PFSK-1 (cell line): Measurements from ENCODE around the gene PRDM11.

Experiments used
- FOXP2 ChIP-seq: optimal IDR thresholded peaks from 2 replicates; pipeline ENCODE3; 2011; ENCODE audit warnings: borderline replicate concordance, control low read depth, inconsistent platforms; ENCODE audit not compliant: insufficient read depth; ENCODE audit errors: extremely low read length, extremely low read depth
- POLR2AphosphoS5 ChIP-seq: IDR thresholded peaks from 2 replicates; pipeline ENCODE4 v1.6.1; 2012; ENCODE audit warnings: low read depth, mild to moderate bottlenecking, control low read depth, low read length, moderate library complexity
- SIN3A ChIP-seq: IDR thresholded peaks from 2 replicates; pipeline ENCODE4 v1.6.1; 2012; ENCODE audit warnings: mild to moderate bottlenecking, low read length, moderate library complexity, borderline replicate concordance; ENCODE audit not compliant: insufficient read depth
- TAF1 ChIP-seq: IDR thresholded peaks from 2 replicates; pipeline ENCODE4 v1.6.1; 2012; ENCODE audit warnings: low read length, control low read depth, borderline replicate concordance; ENCODE audit not compliant: insufficient read depth
- TF ChIP-seq, protein P1 (sequence below), 2 experiments: IDR thresholded peaks; 2 replicates each; pipeline versions ENCODE4 v1.6.1 to v1.8.0; 2011 to 2012; ENCODE audit warnings: low read depth in 2 of 2, low read length in 2 of 2, control low read depth in 1 of 2, inconsistent platforms in 1 of 2, mild to moderate bottlenecking in 1 of 2, moderate library complexity in 1 of 2; ENCODE audit not compliant: insufficient read depth in 1 of 2

The PRDM11 gene

GRCh38 chr11:45266676-45267020, 120.2 kb downstream of the PRDM11 start:
- TF ChIP-seq FOXP2 (no peak), SIN3A (no peak), TAF1 (no peak), POLR2AphosphoS5 (no peak)
- TF ChIP-seq, protein P1, sequence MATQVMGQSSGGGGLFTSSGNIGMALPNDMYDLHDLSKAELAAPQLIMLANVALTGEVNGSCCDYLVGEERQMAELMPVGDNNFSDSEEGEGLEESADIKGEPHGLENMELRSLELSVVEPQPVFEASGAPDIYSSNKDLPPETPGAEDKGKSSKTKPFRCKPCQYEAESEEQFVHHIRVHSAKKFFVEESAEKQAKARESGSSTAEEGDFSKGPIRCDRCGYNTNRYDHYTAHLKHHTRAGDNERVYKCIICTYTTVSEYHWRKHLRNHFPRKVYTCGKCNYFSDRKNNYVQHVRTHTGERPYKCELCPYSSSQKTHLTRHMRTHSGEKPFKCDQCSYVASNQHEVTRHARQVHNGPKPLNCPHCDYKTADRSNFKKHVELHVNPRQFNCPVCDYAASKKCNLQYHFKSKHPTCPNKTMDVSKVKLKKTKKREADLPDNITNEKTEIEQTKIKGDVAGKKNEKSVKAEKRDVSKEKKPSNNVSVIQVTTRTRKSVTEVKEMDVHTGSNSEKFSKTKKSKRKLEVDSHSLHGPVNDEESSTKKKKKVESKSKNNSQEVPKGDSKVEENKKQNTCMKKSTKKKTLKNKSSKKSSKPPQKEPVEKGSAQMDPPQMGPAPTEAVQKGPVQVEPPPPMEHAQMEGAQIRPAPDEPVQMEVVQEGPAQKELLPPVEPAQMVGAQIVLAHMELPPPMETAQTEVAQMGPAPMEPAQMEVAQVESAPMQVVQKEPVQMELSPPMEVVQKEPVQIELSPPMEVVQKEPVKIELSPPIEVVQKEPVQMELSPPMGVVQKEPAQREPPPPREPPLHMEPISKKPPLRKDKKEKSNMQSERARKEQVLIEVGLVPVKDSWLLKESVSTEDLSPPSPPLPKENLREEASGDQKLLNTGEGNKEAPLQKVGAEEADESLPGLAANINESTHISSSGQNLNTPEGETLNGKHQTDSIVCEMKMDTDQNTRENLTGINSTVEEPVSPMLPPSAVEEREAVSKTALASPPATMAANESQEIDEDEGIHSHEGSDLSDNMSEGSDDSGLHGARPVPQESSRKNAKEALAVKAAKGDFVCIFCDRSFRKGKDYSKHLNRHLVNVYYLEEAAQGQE (IDR thresholded peaks at IDR 0.05; ENCODE audit: insufficient read depth in 1 of 2, low read depth in 2 of 2, low read length in 2 of 2): no peak

DNA sequence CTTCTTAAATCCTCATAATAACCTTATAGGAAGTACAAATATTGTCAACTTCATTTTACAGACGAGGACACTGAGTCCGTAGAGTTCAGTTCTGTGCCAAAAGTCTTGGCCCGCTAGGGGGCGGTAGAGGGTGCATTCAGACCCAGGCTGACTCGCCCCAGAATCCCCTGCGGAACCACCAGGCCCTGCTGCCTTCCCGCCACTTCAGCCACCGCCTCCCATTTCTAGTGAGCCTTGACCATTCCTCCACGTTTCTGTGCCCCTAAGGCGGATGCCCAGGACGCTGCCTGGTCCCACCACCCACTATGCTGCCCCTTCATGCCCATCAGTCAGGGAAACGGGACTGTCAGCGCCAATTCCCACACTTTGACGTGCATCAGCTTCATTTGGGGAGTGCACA, 120.6 kb downstream of the PRDM11 start:
- TF ChIP-seq TAF1 (no peak), SIN3A (no peak), POLR2AphosphoS5 (no peak), FOXP2 (no peak)
- TF ChIP-seq, protein P1 (IDR thresholded peaks at IDR 0.05; ENCODE audit: insufficient read depth in 1 of 2, low read depth in 2 of 2, low read length in 2 of 2): no peak

DNA sequence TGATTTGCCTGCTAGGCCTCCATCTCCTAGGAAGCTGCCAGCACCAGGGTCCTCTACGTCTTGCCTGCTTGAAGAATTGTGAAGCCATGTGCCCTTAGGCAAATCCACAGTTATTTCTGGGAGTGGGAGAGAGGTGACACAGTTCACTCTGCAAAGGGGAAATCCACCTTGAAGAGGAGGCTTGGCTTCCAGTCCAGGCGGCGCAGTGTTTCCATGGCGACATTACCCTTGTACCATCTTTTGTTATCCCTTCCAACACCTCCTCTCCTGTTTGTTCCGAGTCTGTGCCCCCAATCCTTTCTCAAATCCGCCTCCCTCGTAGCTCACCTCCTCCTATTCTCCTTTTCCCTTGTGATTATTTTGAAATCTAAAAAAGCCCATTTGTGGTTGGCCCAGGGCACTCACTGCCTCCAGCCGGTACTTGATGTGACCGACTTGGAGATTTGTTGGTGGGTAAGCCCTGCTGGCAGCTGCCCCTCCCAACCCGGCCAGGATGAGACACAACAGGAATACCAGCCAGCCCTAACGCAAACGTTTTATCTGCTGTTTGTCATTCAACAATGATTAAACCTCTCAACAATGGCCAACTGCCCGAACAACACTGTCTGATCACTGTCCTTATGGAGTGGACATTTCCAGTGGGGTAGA, 121.3 kb downstream of the PRDM11 start:
- TF ChIP-seq, protein P1 (IDR thresholded peaks at IDR 0.05; ENCODE audit: insufficient read depth in 1 of 2, low read depth in 2 of 2, low read length in 2 of 2): no peak
- TF ChIP-seq TAF1 (no peak), SIN3A (no peak), FOXP2 (no peak), POLR2AphosphoS5 (no peak)

GRCh38 chr11:45269678-45270077, 123.2 kb downstream of the PRDM11 start:
- TF ChIP-seq FOXP2 (no peak), TAF1 (no peak), POLR2AphosphoS5 (no peak), SIN3A (no peak)
- TF ChIP-seq, protein P1 (IDR thresholded peaks at IDR 0.05; ENCODE audit: insufficient read depth in 1 of 2, low read depth in 2 of 2, low read length in 2 of 2): no peak
